H1 (cell line): ENCODE measurements around the gene FBXO30. TPM values are rescaled to one million over a fixed set of nuclear protein-coding genes. Genes with fewer than 3 reads are reported as not detected.
A peak's percentile ranks its signal among the peaks of the same experiment; 100 is the strongest.

Experiments used
- CTCF ChIA-PET: fragments of 300-600 bp; sonication (Branson Sonifier 250); formaldehyde crosslinking; loops from one replicate; lab custom pipeline; 2021; ENCODE audit not compliant: partially characterized antibody; lab: Charles Lee
- POLR2A ChIA-PET: fragments of 300-600 bp; sonication (Branson Sonifier 250); formaldehyde crosslinking; loops from one replicate; lab custom pipeline; 2021; ENCODE audit warnings: inconsistent platforms; ENCODE audit not compliant: partially characterized antibody; lab: Charles Lee
- DNase-seq, 2 experiments: peaks; one replicate each; pipeline versions ENCODE4 v3.0.0 to v3.0.0-alpha.2; 2010 to 2022; ENCODE audit warnings: low spot score in 2 of 2, low read depth in 1 of 2, mixed read lengths in 1 of 2
- FAIRE-seq: peaks from 2 replicates; lab custom pipeline; 2011; peaks lifted over from hg19 to GRCh38; lab: Jason Lieb, UNC
- H2AFZ ChIP-seq: 2 replicates; pipeline ENCODE4 v1.8.1; 2012; ENCODE audit warnings: low read length, inconsistent platforms
- H2AK5ac ChIP-seq: 2 replicates; pipeline ENCODE4 v1.6.1; 2013; ENCODE audit warnings: low read depth, low read length
- H2BK120ac ChIP-seq: replicated peaks from 2 replicates; pipeline ENCODE3; 2013; ENCODE audit warnings: low read depth, low read length, inconsistent platforms
- H2BK12ac ChIP-seq: 2 replicates; pipeline ENCODE4 v1.6.1; 2013; ENCODE audit warnings: low read depth, low read length
- H2BK15ac ChIP-seq: 2 replicates; pipeline ENCODE4 v1.6.1; 2013; ENCODE audit warnings: low read length
- H2BK20ac ChIP-seq: 2 replicates; pipeline ENCODE4 v1.6.1; 2013; ENCODE audit warnings: low read length
- H2BK5ac ChIP-seq: 2 replicates; pipeline ENCODE4 v1.6.1; 2013; ENCODE audit warnings: low read depth, low read length
- H3K14ac ChIP-seq: 2 replicates; pipeline ENCODE4 v1.6.1; 2013; ENCODE audit warnings: inconsistent platforms; ENCODE audit not compliant: insufficient read length
- H3K18ac ChIP-seq: 2 replicates; pipeline ENCODE4 v1.6.1; 2013; ENCODE audit warnings: low read length; ENCODE audit errors: extremely low read depth
- H3K23ac ChIP-seq: 2 replicates; pipeline ENCODE4 v1.6.1; 2013; ENCODE audit warnings: inconsistent platforms; ENCODE audit not compliant: insufficient read length
- H3K23me2 ChIP-seq: 2 replicates; pipeline ENCODE4 v1.6.1; 2013; ENCODE audit warnings: low read depth, low read length
- H3K27ac ChIP-seq: 2 replicates; pipeline ENCODE4 v1.6.1; 2011; ENCODE audit warnings: low read depth, low read length, inconsistent platforms
- H3K27me3 ChIP-seq, 4 experiments: replicated peaks in 1 of 4; 1 replicate in 1 of 4; 2 replicates in 3 of 4; pipeline versions ENCODE4 v1.6.1 to v1.8.1; 2011 to 2013; ENCODE audit warnings: low read length in 3 of 4, mild to moderate bottlenecking in 3 of 4, inconsistent platforms in 2 of 4, mixed read lengths in 2 of 4, moderate library complexity in 1 of 4; ENCODE audit not compliant: control insufficient read depth in 3 of 4, insufficient read depth in 3 of 4; ENCODE audit errors: extremely low read depth in 1 of 4
- H3K36me3 ChIP-seq, 4 experiments: 2 replicates each; pipeline versions ENCODE4 v1.6.1 to v1.8.1; 2011 to 2013; ENCODE audit warnings: mild to moderate bottlenecking in 4 of 4, low read length in 3 of 4, moderate library complexity in 2 of 4, control low read depth in 1 of 4, inconsistent platforms in 1 of 4; ENCODE audit not compliant: insufficient read depth in 4 of 4, control insufficient read depth in 2 of 4
- H3K4ac ChIP-seq: replicated peaks from 2 replicates; pipeline ENCODE3; 2013; ENCODE audit warnings: low read length, low read depth, mixed read lengths, inconsistent platforms; ENCODE audit not compliant: insufficient read length
- H3K4me1 ChIP-seq, 4 experiments: replicated peaks in 1 of 4; 1 replicate in 1 of 4; 2 replicates in 3 of 4; pipeline versions ENCODE4 v1.6.1 to v1.8.1; 2011 to 2013; ENCODE audit warnings: low read length in 3 of 4, inconsistent platforms in 2 of 4, mixed read lengths in 1 of 4; ENCODE audit not compliant: insufficient read depth in 4 of 4, control insufficient read depth in 3 of 4
- H3K4me2 ChIP-seq, 2 experiments: 2 replicates each; pipeline versions ENCODE4 v1.6.1 to v1.8.1; 2011 to 2013; ENCODE audit warnings: low read depth in 2 of 2, low read length in 2 of 2, control low read depth in 1 of 2, inconsistent platforms in 1 of 2, mild to moderate bottlenecking in 1 of 2; ENCODE audit not compliant: insufficient read depth in 1 of 2
- H3K4me3 ChIP-seq, 4 experiments: fragments of 200-600, 300-600 bp in 1 of 4; sonication (generic), shearing (Covaris generic), sonication (Bioruptor Twin) in 1 of 4; 2 replicates each; pipeline versions ENCODE4 v1.5.1 to v1.8.1; 2011 to 2016; ENCODE audit warnings: low read length in 4 of 4, low read depth in 3 of 4, control low read depth in 2 of 4, inconsistent platforms in 2 of 4, mild to moderate bottlenecking in 2 of 4, mixed read lengths in 1 of 4, moderate library complexity in 1 of 4; ENCODE audit not compliant: insufficient read depth in 2 of 4; ENCODE audit errors: extremely low read depth in 1 of 4
- H3K56ac ChIP-seq: replicated peaks from 2 replicates; pipeline ENCODE3; 2013; ENCODE audit warnings: low read depth, mild to moderate bottlenecking, mixed read lengths, low read length, inconsistent platforms; ENCODE audit not compliant: insufficient read length
- H3K79me1 ChIP-seq: 2 replicates; pipeline ENCODE4 v1.6.1; 2013; ENCODE audit warnings: low read depth, low read length, control low read depth
- H3K79me2 ChIP-seq, 2 experiments: 2 replicates each; pipeline versions ENCODE4 v1.6.1 to v1.8.1; 2012 to 2013; ENCODE audit warnings: low read length in 2 of 2, mild to moderate bottlenecking in 2 of 2, inconsistent platforms in 1 of 2; ENCODE audit not compliant: insufficient read depth in 2 of 2, control insufficient read depth in 1 of 2
- H3K9ac ChIP-seq, 4 experiments: replicated peaks in 1 of 4; 1 replicate in 1 of 4; 2 replicates in 3 of 4; pipeline versions ENCODE4 v1.6.1 to v1.8.1; 2011 to 2013; ENCODE audit warnings: low read depth in 3 of 4, low read length in 3 of 4, control low read depth in 2 of 4, mild to moderate bottlenecking in 2 of 4, moderate library complexity in 2 of 4, inconsistent platforms in 1 of 4; ENCODE audit errors: extremely low read depth in 1 of 4
- H3K9me3 ChIP-seq, 2 experiments: 2 replicates each; pipeline versions ENCODE4 v1.6.1 to v1.8.1; 2012 to 2013; ENCODE audit warnings: mild to moderate bottlenecking in 2 of 2, moderate library complexity in 2 of 2, control low read depth in 1 of 2, inconsistent platforms in 1 of 2, low read depth in 1 of 2, low read length in 1 of 2, mixed read lengths in 1 of 2; ENCODE audit not compliant: insufficient read depth in 2 of 2
- H4K20me1 ChIP-seq, 2 experiments: replicated peaks in 1 of 2; 2 replicates each; pipeline versions ENCODE3 to v1.8.1; 2011 to 2013; ENCODE audit warnings: inconsistent platforms in 2 of 2, low read length in 2 of 2, mild to moderate bottlenecking in 1 of 2; ENCODE audit not compliant: insufficient read depth in 2 of 2, control insufficient read depth in 1 of 2
- H4K5ac ChIP-seq: 2 replicates; pipeline ENCODE4 v1.6.1; 2013; ENCODE audit warnings: low read length, low read depth, mixed read lengths, inconsistent platforms; ENCODE audit not compliant: insufficient read length
- H4K8ac ChIP-seq: 2 replicates; pipeline ENCODE4 v1.8.0; 2013; ENCODE audit warnings: mild to moderate bottlenecking, moderate library complexity, low read length, inconsistent platforms; ENCODE audit not compliant: insufficient read depth; ENCODE audit errors: extremely low read depth
- H4K91ac ChIP-seq: replicated peaks from 2 replicates; pipeline ENCODE3; 2013; ENCODE audit warnings: low read length, mixed read lengths, inconsistent platforms; ENCODE audit not compliant: insufficient read length
- BACH1 ChIP-seq: IDR thresholded peaks from 2 replicates; pipeline ENCODE4 v1.6.1; 2012; ENCODE audit warnings: low read length, improper control_type of control experiment
- MAFK ChIP-seq: IDR thresholded peaks from 2 replicates; pipeline ENCODE4 v1.6.1; 2012; ENCODE audit warnings: low read depth, mild to moderate bottlenecking, improper control_type of control experiment, low read length
- RAD21 ChIP-seq, 2 experiments: IDR thresholded peaks in 1 of 2; conservative IDR thresholded peaks in 1 of 2; 2 replicates each; pipeline ENCODE4 v1.6.1; 2011; ENCODE audit warnings: low read depth in 2 of 2, low read length in 2 of 2, improper control_type of control experiment in 1 of 2, inconsistent platforms in 1 of 2, mild to moderate bottlenecking in 1 of 2, moderate library complexity in 1 of 2
- SAP30 ChIP-seq: fragments of 300-600 bp; sonication (generic); IDR thresholded peaks from 2 replicates; pipeline ENCODE4 v1.7.1; 2012; ENCODE audit warnings: low read length, moderate library complexity, mild to moderate bottlenecking, inconsistent platforms; ENCODE audit not compliant: insufficient read depth, insufficient replicate concordance
- SIN3A ChIP-seq, 2 experiments: IDR thresholded peaks in 1 of 2; conservative IDR thresholded peaks in 1 of 2; 2 replicates each; pipeline ENCODE4 v1.6.1; 2011 to 2012; ENCODE audit warnings: low read length in 2 of 2, improper control_type of control experiment in 1 of 2, low read depth in 1 of 2, mild to moderate bottlenecking in 1 of 2
- WGBS, 2 experiments: shearing (Covaris generic) in 1 of 2; methylation state at CpG; one replicate each; pipeline versions ENCODE4 v1.1.6 to v1.1.7; 2013 to 2015; ENCODE audit warnings: low lambda C conversion rate in 2 of 2, mixed read lengths in 2 of 2, inconsistent platforms in 1 of 2, low coverage in 1 of 2, missing lambda C conversion rate in 1 of 2; ENCODE audit not compliant: insufficient replicate concordance in 2 of 2, insufficient coverage in 1 of 2, insufficient read length in 1 of 2; ENCODE audit errors: extremely low coverage in 1 of 2, missing lambda C conversion rate in 1 of 2; 5-methylcytosine and 5-hydroxymethylcytosine counted together
- polyA plus RNA-seq, 7 experiments: library from polyadenylated mRNA; depleted of rRNA in 3 of 7; stranded (reverse) in 5 of 7; unstranded in 2 of 7; fragments of >200 nt in 5 of 7; fragments of 200-250 nt in 2 of 7; gene quantifications; 1 replicate in 5 of 7; 2 replicates in 1 of 7; 4 replicates in 1 of 7; pipeline versions ENCODE4 v1.2.1 to v1.2.3, GENCODE V29; 2011 to 2013; ENCODE audit warnings: missing spikeins in 2 of 7, mixed read lengths in 2 of 7
- total RNA-seq: library from RNA; stranded (reverse); fragmentation: NEBNext Ultra II Directional; extraction: Animal tissue kit (Norgen Biotek cat#: 25700); gene quantifications from 2 replicates; pipeline ENCODE4 v1.2.1, GENCODE V29; 2021

The FBXO30 gene
- total and polyA plus RNA-seq, 2 of the 8 experiments (the other 6 are each of a cell fraction or from before 2014, with no cell fraction given), result 3.9 to 18.3 TPM

- H4K91ac ChIP-seq, result peak overlapping the region; percentile 81
- peak overlapping the region; percentile 89 for H3K27ac ChIP-seq
- H2BK12ac ChIP-seq, result peak overlapping the region; percentile 81; the same call in 1 of the 2 replicates
- DNase-seq, result no peak
- no peaks in the 10 kb centered on the region for H3K79me1 ChIP-seq
- H2BK5ac ChIP-seq, result peak overlapping the region; percentile 79; the same call in 1 of the 2 replicates
- no peak overlapping the region for H3K23ac ChIP-seq
- H3K9ac ChIP-seq, result peak overlapping the region; percentile 79 to 94 (median 90)
- H3K27me3 ChIP-seq, result no peaks in the 10 kb centered on the region
- H2AFZ ChIP-seq, result peak overlapping the region; percentile 82; the same call in 1 of the 2 replicates
- ChIA-PET CTCF (no interaction called here), POLR2A (interaction anchor here (1.8 to 2.9 kb wide), 4 partner anchors 8 to 78 kb away, joined by 6 to 44 read pairs (median 13); partner anchors contain the start of gene EPM2A)
- peak overlapping the region; percentile 74 to 84 for H3K4me2 ChIP-seq
- H2BK120ac ChIP-seq, result no peak overlapping the region
- H4K5ac ChIP-seq, result no peak overlapping the region
- peak overlapping the region; percentile 87 for H3K4ac ChIP-seq
- H3K4me1 ChIP-seq, result peaks cover 0 to 7% (median 3%) of the 10 kb centered on the region in 4 experiments; a peak in 4 of 7 replicates
- H3K36me3 ChIP-seq, result no peaks in the 10 kb centered on the region; a peak in 1 of 8 replicates
- no peak overlapping the region for H4K8ac ChIP-seq
- no peak overlapping the region for H2BK20ac ChIP-seq
- H2AK5ac ChIP-seq, result no peak overlapping the region
- H3K18ac ChIP-seq, result peak overlapping the region; percentile 89; the same call in 1 of the 2 replicates
- peaks cover 3 to 14% of the 10 kb centered on the region in 2 experiments for H4K20me1 ChIP-seq
- peaks cover 5% of the 10 kb centered on the region for H3K23me2 ChIP-seq
- peak overlapping the region; percentile 46 for H3K56ac ChIP-seq
- no peak for FAIRE-seq
- 4% methylated on average over 12 of the region's 12 CpGs; no CpG with 5 or more reads in 1 of the 2 experiments for WGBS, 2 experiments
- H2BK15ac ChIP-seq, result no peak overlapping the region
- no peaks in the 10 kb centered on the region for H3K9me3 ChIP-seq
- H3K14ac ChIP-seq, result no peak overlapping the region
- TF ChIP-seq BACH1 (peak; percentile 99), MAFK (peak; percentile 93), SAP30 (peak; percentile 36), SIN3A (conservative IDR thresholded peaks at IDR 0.05 in 1 of 2, IDR thresholded peaks at IDR 0.05 in 1 of 2; ENCODE audit: low read depth in 1 of 2, low read length in 2 of 2) (0 out of 4 replicates have a peak, but pooled peaks of 1 of the 2 experiments have one; percentile 21), RAD21 (IDR thresholded peaks at IDR 0.05 in 1 of 2, conservative IDR thresholded peaks at IDR 0.05 in 1 of 2; ENCODE audit: low read depth in 2 of 2, low read length in 2 of 2) (no peak)
- H3K4me3 ChIP-seq, result peak overlapping the region; percentile 56 to 96 (median 88)
- H3K79me2 ChIP-seq, result peaks cover 7 to 60% of the 10 kb centered on the region in 2 experiments
These were observed 1.1 kb downstream of the FBXO30 start for GRCh38 chr6:145813285-145814034.
